AG10803 (cell line): ENCODE measurements around the gene SIGLECL1.
"Not testable (repeated sequence)": the region's sequence is repeated elsewhere in the genome, so short reads cannot be mapped to it uniquely, and the experiment has no call there.

ENCODE experiments used
- DNase-seq: peaks from one replicate; pipeline ENCODE4 v3.0.0; 2010; ENCODE audit warnings: low read depth
- H3K4me3 ChIP-seq: 2 replicates; pipeline ENCODE4 v1.5.1; 2011; ENCODE audit warnings: mild to moderate bottlenecking, low read length, control low read depth
- TF ChIP-seq, protein P1 (sequence below): conservative IDR thresholded peaks from 2 replicates; pipeline ENCODE4 v1.5.1; 2011; ENCODE audit warnings: mild to moderate bottlenecking, low read length, control low read depth, inconsistent platforms

Gene SIGLECL1

DNA sequence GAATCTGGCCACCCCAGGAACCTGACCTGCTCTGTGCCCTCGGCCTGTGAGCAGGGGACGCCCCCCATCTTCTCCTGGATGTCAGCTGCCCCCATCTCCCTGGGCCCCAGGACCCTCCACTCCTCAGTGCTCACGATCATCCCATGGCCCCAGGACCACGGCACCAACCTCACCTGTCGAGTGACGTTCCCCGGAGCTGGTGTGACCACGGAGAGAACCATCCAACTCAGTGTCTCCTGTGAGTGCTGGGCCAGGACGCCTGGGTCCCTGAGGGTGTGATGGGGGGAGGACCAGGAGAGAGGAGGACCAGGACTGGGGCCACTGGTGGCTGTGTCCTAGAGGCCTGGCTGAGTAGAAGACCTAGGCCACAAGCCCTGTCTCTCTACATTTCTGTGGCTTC is 39.0 kb upstream of the SIGLECL1 start:
- no peak overlapping the region for H3K4me3 ChIP-seq
- TF ChIP-seq, protein P1, sequence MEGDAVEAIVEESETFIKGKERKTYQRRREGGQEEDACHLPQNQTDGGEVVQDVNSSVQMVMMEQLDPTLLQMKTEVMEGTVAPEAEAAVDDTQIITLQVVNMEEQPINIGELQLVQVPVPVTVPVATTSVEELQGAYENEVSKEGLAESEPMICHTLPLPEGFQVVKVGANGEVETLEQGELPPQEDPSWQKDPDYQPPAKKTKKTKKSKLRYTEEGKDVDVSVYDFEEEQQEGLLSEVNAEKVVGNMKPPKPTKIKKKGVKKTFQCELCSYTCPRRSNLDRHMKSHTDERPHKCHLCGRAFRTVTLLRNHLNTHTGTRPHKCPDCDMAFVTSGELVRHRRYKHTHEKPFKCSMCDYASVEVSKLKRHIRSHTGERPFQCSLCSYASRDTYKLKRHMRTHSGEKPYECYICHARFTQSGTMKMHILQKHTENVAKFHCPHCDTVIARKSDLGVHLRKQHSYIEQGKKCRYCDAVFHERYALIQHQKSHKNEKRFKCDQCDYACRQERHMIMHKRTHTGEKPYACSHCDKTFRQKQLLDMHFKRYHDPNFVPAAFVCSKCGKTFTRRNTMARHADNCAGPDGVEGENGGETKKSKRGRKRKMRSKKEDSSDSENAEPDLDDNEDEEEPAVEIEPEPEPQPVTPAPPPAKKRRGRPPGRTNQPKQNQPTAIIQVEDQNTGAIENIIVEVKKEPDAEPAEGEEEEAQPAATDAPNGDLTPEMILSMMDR = no peak
- DNase-seq = no peak

DNA sequence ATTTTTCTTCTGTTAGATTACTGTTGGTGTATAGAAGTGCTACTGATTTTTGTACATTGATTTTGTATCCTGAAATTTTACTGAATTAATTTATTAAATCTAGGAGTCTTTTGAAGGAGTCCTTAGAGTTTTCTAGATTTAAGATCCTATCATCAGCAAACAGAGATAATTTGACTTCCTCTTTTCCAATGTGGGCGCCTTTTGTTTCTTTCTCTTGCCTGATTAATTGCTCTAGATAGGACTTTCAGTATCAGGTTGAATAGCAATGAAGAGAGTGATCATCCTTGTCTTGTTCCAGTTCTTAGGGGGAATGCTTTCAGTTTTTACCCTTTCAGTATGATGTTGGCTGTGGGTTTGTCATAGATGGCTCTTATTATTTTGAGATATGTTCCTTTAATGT is 31.6 kb upstream of the SIGLECL1 start:
- H3K4me3 ChIP-seq = no peak overlapping the region
- DNase-seq = no peak
- TF ChIP-seq, protein P1 = no peak

DNA sequence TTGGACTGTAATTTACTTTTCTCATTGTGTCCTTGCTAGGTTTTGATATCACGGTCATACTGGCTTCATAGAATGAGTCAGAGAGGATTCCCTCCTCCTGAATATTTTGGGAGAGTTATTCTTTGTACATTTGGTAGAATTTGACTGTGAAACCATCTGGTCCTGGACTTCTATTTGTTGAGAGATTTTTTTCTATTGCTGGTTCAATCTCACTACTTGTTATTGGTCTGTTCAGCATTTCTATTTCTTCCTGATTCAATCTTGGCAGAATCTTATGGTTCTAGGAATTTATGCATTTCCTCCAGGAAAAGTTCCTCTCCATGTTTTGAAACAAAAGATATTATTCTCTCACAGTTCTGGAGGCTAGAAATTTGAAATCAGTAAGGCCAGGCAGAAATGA is 30.9 kb upstream of the SIGLECL1 start:
- DNase-seq = no peak
- H3K4me3 ChIP-seq = no peak overlapping the region
- TF ChIP-seq, protein P1 = no peak

DNA sequence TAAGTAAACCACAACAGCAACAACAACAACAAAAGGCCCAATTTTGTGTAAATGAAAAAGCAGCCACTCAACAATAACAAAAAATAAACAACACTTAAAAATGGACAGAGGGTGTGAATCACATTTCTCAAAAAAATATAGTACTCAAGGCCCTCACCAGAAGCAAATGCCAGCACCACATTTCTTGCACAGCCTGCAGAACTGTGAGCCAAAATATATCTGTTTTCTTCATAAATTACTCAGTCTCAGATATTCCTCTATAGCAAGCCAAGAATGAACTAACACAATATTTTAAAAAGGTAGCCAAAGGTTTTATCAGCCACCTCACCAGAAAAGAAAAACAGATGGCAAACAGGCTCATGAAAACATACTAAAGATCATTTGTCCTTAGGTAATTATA is 29.9 kb upstream of the SIGLECL1 start:
- TF ChIP-seq, protein P1 = no peak
- no peak for DNase-seq

DNA sequence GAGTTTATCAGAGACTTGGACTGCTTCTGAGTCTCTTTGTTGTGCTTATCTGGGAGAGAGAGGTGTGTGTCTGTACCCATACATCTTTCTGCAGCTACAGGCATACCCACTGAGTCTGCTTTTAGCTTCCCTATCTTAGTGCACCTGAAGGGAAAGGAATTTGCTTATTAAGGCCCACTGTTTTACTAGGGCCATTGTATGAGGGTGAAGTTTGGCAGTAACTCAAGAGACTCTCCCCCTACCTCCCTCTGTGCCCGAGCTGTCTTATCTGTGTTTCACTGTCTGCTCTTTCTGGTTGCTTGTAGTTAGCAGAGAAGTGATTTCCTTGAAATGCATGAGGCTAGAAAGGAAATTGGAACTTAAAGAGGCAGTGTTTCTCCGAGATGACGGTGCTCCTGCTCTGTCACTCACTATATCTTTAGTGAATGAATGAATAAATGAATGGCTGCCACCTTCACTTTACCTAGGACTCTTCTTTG is 26.7 kb upstream of the SIGLECL1 start:
- TF ChIP-seq, protein P1 = no peak
- no peak for DNase-seq
- no peak overlapping the region for H3K4me3 ChIP-seq

More for the DNA sequence above, 29.9 kb upstream of the SIGLECL1 start:
- no peak overlapping the region for H3K4me3 ChIP-seq

DNA sequence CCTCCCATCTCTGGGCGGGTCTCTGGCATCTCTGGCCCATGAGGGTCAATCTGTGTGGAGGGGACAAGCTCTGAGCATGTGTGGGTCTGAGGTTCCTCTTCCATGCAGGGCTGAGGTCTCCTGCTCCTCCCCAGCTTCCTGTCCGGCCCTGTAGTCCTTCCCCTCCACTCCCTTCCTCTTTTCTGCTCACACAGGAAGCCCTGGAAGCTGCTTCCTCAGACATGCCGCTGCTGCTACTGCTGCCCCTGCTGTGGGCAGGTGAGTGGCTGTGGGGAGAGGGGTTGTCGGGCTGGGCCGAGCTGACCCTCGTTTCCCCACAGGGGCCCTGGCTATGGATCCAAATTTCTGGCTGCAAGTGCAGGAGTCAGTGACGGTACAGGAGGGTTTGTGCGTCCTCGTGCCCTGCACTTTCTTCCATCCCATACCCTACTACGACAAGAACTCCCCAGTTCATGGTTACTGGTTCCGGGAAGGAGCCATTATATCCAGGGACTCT is 25.9 kb upstream of the SIGLECL1 start, which contains the start of gene CD33:
Gene CD33, plus strand, starts transcription at position 183 of the 496 bp plus-strand sequence. Its CDS starts 39 bp downstream, at position 222.
- not testable (repeated sequence) for H3K4me3 ChIP-seq, DNase-seq

DNA sequence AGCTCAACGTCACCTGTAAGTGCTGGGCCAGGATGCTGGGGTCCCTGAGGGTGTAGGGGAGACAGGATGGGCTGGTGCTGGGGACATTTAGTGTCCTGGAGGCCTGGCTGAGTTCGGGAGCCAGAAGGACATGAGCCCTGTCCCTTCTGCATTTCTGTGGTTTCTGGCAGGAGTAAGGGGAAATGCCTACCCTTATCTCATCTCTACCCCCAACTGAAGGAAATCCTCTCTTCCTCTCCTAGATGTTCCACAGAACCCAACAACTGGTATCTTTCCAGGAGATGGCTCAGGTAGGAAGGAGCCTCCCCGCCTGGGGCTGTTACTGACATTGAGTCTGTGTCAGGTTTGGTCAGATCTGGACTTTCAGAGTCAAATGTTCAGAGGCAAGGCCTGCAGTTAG is 24.8 kb upstream of the SIGLECL1 start:
- H3K4me3 ChIP-seq = no peak overlapping the region
- DNase-seq = no peak
- TF ChIP-seq, protein P1 = no peak
